Breast epithelium (tissue), 4 donors: ENCODE results near the gene VMAC. TPM values are rescaled to one million over a fixed set of nuclear protein-coding genes. Genes with fewer than 3 reads are reported as not detected.

ENCODE experiments used
- DNase-seq, 2 donors: peaks; one replicate each; pipeline ENCODE4 v3.0.0-alpha.2; 2019; ENCODE audit warnings: low spot score in 2 of 2
- H3K27ac ChIP-seq, 2 donors: fragments of 200-600 bp; sonication (generic) in 1 of 2; one replicate each; pipeline ENCODE4 v1.5.1; 2016 to 2019; ENCODE audit warnings: mild to moderate bottlenecking in 1 of 2
- H3K27me3 ChIP-seq, 2 donors: fragments of 200-600 bp; sonication (generic) in 1 of 2; one replicate each; pipeline versions ENCODE4 v1.5.1 to v1.6.0; 2017 to 2019; ENCODE audit warnings: control low read depth in 1 of 2, mild to moderate bottlenecking in 1 of 2
- H3K36me3 ChIP-seq: fragments of 200-600 bp; one replicate; pipeline ENCODE4 v1.5.1; 2019
- H3K4me1 ChIP-seq, 2 donors: fragments of 200-600 bp; sonication (generic); one replicate each; pipeline ENCODE4 v1.5.1; 2016 to 2019; ENCODE audit warnings: control low read depth in 1 of 2
- H3K4me3 ChIP-seq, 3 donors: fragments of 200-600 bp; sonication (generic); 1 replicate in 2 of 3; 2 replicates in 1 of 3; pipeline ENCODE4 v1.5.1; 2016 to 2019; ENCODE audit warnings: mild to moderate bottlenecking in 3 of 3, moderate library complexity in 2 of 3
- H3K9me3 ChIP-seq, 2 donors: fragments of 200-600 bp; sonication (generic) in 1 of 2; one replicate each; pipeline ENCODE4 v1.5.1; 2016 to 2019; ENCODE audit warnings: control low read depth in 1 of 2
- POLR2A ChIP-seq: fragments of 450-650 bp; IDR thresholded peaks from one replicate; pipeline ENCODE4 v1.6.1; 2016; ENCODE audit warnings: antibody characterized with exemption, mild to moderate bottlenecking, moderate library complexity
- POLR2AphosphoS5 ChIP-seq, 3 donors: sonication (generic); formaldehyde crosslinking; IDR thresholded peaks; one replicate each; pipeline ENCODE4 v1.6.1; 2017; ENCODE audit warnings: antibody characterized with exemption in 3 of 3
- intact Hi-C: fragments of 100-400 bp; cut with DNase I; formaldehyde crosslinking; loops from one replicate; pipeline ENCODE4 v1.15.1; 2023; ENCODE audit warnings: low total_unique reads
- total RNA-seq, 3 donors: library from RNA; depleted of rRNA; stranded (reverse); fragments of >200 nt; gene quantifications; one replicate each; pipeline ENCODE4 v1.1.0, GENCODE V29; 2016
- TF ChIP-seq, protein P1 (sequence below), 3 donors: fragments of 450-650 bp; IDR thresholded peaks; one replicate each; pipeline ENCODE4 v1.5.1; 2016 to 2017; ENCODE audit warnings: antibody characterized with exemption in 3 of 3, mild to moderate bottlenecking in 3 of 3, moderate library complexity in 3 of 3

The VMAC gene
- total RNA-seq, 3 donors from 2014 or later: 6.1 to 11.8 (median 9.2) TPM

GRCh38 chr19:5893907-5894703, 10.6 kb upstream of the VMAC start:
- Histone ChIP-seq H3K27me3 (peaks cover 0 to 3% of the 10 kb centered on the region in 2 donors), H3K4me3 (peak overlapping the region in 1 of 3 donors; percentile 19), H3K36me3 (peaks cover 7% of the 10 kb centered on the region), H3K27ac (peak overlapping the region in 1 of 2 donors; percentile 68), H3K9me3 (no peaks in the 10 kb centered on the region), H3K4me1 (peaks cover 0 to 8% of the 10 kb centered on the region in 2 donors)
- TF ChIP-seq POLR2A (no peak), POLR2AphosphoS5 (IDR thresholded peaks at IDR 0.05) (no peak)
- TF ChIP-seq, protein P1, sequence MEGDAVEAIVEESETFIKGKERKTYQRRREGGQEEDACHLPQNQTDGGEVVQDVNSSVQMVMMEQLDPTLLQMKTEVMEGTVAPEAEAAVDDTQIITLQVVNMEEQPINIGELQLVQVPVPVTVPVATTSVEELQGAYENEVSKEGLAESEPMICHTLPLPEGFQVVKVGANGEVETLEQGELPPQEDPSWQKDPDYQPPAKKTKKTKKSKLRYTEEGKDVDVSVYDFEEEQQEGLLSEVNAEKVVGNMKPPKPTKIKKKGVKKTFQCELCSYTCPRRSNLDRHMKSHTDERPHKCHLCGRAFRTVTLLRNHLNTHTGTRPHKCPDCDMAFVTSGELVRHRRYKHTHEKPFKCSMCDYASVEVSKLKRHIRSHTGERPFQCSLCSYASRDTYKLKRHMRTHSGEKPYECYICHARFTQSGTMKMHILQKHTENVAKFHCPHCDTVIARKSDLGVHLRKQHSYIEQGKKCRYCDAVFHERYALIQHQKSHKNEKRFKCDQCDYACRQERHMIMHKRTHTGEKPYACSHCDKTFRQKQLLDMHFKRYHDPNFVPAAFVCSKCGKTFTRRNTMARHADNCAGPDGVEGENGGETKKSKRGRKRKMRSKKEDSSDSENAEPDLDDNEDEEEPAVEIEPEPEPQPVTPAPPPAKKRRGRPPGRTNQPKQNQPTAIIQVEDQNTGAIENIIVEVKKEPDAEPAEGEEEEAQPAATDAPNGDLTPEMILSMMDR (IDR thresholded peaks at IDR 0.05): no peak
- intact Hi-C loops: no loop called here
- peak in 1 of 2 donors; percentile 70 for DNase-seq

DNA sequence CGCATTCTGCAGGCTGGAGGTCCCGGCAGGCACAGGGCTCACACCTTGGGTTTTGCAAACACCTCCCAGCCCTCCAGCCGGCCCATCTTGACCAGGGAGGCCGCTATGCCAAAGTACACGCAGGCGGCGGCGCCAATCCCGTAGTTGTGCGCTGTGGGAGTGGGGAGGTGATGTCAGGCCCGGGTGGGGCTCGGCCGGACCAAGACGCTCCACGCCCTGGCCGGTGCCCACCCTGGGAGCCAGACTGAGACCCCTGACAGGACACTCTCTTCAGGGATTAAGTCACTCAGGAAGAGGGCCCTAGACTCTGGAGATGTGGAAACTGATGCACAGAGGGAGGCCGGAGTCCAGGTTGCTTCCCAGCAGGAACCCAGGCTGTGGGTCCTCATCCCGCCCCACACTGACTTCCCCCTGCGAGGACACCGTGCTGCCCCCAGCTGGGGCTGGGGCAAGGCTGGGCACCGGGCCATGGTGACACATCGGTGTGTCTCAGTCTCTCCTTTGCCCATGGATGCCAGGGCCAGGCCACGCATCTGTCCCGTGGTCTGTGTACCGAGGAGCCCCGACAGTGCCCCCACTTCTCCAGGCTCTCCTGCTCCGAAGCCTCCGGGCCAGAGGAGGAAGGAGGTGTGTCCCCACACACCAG, 9.8 kb upstream of the VMAC start:
- Histone ChIP-seq H3K4me1 (peaks cover 0 to 8% of the 10 kb centered on the region in 2 donors), H3K27me3 (peaks cover 0 to 3% of the 10 kb centered on the region in 2 donors), H3K27ac (peak overlapping the region; percentile 48 to 68), H3K9me3 (no peaks in the 10 kb centered on the region), H3K4me3 (no peak overlapping the region), H3K36me3 (peaks cover 7% of the 10 kb centered on the region)
- DNase-seq: no peak
- intact Hi-C loops: no loop called here
- TF ChIP-seq, protein P1 (IDR thresholded peaks at IDR 0.05): no peak
- TF ChIP-seq POLR2A: no peak
- TF ChIP-seq POLR2AphosphoS5 (IDR thresholded peaks at IDR 0.05): no peak

DNA sequence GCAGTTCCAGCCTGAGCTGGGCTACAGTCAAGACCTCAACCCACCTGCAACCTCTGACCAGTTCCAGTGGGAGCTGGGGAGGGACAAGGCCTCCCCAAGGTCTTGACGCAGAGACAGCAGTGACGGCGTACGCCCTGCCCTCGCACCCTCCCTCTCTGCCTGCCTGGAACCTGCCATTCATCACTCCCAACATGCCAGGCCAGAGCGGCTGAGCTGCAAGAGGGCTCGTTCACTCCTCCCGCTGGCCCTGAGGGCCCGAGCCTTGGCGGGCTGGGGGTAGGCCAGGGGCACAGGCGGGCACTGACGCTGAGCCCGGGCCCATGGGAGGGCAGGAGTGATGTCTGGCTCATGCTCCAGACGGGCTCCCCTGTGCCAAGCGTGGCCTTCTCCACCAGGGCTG, 9.3 kb upstream of the VMAC start:
- intact Hi-C loops: no loop called here
- Histone ChIP-seq H3K4me3 (no peak overlapping the region), H3K4me1 (peaks cover 0 to 8% of the 10 kb centered on the region in 2 donors), H3K27ac (peak overlapping the region; percentile 48 to 68), H3K36me3 (peaks cover 7% of the 10 kb centered on the region), H3K9me3 (no peaks in the 10 kb centered on the region), H3K27me3 (no peaks in the 10 kb centered on the region)
- TF ChIP-seq, protein P1 (IDR thresholded peaks at IDR 0.05): no peak
- TF ChIP-seq POLR2AphosphoS5 (IDR thresholded peaks at IDR 0.05) (no peak), POLR2A (no peak)
- no peak for DNase-seq

GRCh38 chr19:5895890-5896289, 8.8 kb upstream of the VMAC start:
- Histone ChIP-seq H3K4me1 (peaks cover 0 to 8% of the 10 kb centered on the region in 2 donors), H3K27ac (peak overlapping the region in 1 of 2 donors; percentile 68), H3K27me3 (no peaks in the 10 kb centered on the region), H3K4me3 (no peak overlapping the region), H3K9me3 (no peaks in the 10 kb centered on the region), H3K36me3 (peaks cover 7% of the 10 kb centered on the region)
- no peak for DNase-seq
- TF ChIP-seq POLR2A: no peak
- TF ChIP-seq, protein P1 (IDR thresholded peaks at IDR 0.05): no peak
- no peak for TF ChIP-seq POLR2AphosphoS5 (IDR thresholded peaks at IDR 0.05)
- intact Hi-C loops: no loop called here
